ENCODE results near the gene METTL2A. TPM values are rescaled to one million over a fixed set of nuclear protein-coding genes. Genes with fewer than 3 reads are reported as not detected.

Gene METTL2A
- polyA plus RNA-seq, 1 of the 3 experiments (the other 2 are of a cell fraction) = 16.8 TPM

DNA sequence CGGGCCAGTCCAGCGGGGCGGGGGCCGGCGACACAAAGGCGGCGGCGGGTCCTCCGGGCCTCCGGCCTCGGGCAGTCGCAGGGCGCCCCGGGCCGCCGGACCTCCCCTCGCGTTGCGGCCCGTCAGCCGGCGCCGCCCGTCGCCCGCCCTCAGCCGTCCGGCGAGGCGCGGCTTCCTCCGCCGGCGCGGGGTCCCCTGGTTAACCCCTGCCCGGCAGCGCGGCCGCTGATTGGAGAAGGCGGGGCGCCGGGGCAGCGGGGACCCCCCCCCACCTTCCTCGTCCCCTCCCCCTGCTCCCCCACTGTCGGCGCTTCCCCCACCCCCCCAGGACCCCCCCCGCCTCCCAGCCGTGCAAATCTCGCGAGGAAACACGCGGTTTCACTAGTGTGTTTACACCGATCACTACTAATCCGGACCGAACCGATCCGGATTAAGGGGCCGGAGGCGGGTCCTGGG, 54.8 kb downstream of the METTL2A start, which contains the start of gene TLK2:
TSS of gene TLK2 (plus strand) at position 402 of the 456 bp plus-strand sequence. CDS start 2,301 bp downstream, outside the sequence.
- Histone ChIP-seq H3K79me2 (ENCODE audit: insufficient read depth) (peaks cover 83% of the 10 kb centered on the region), H3K4me3 (ENCODE audit: low read depth in 2 of 2, low read length in 1 of 2) (peak within 1 kb of the TSS; percentile 71 to 92), H3K27ac (ENCODE audit: low read depth in 2 of 2, low read length in 1 of 2) (peak within 1 kb of the TSS; percentile 77 to 81), H3K9ac (peak within 1 kb of the TSS; percentile 93), H4K20me1 (ENCODE audit: insufficient read depth) (peaks cover 19% of the 10 kb centered on the region), H3F3A (replicated peaks; ENCODE audit: insufficient read depth) (peaks cover 28% of the 10 kb centered on the region), H3K9me3 (no peaks in the 10 kb centered on the region), H3K4me2 (peak within 1 kb of the TSS; percentile 92), H3K4me1 (ENCODE audit: control insufficient read depth in 1 of 2, insufficient read depth in 2 of 2, low read depth in 1 of 2, low read length in 1 of 2) (peaks cover 7 to 13% of the 10 kb centered on the region in 2 experiments; a peak in 3 of 4 replicates), H3K9me2 (no peaks in the 10 kb centered on the region), H3K36me3 (replicated peaks in 1 of 2; ENCODE audit: control insufficient read depth in 1 of 2, insufficient read depth in 2 of 2, low read length in 1 of 2) (peaks cover 11 to 20% of the 10 kb centered on the region in 2 experiments), H3K27me3 (ENCODE audit: insufficient read depth) (no peaks in the 10 kb centered on the region), H2AFZ (ENCODE audit: low read depth) (peak within 1 kb of the TSS; percentile 74; the same call in 1 of the 2 replicates)
- TF ChIP-seq TEAD4 (IDR thresholded peaks at IDR 0.05; ENCODE audit: borderline replicate concordance, insufficient read depth) (no peak), TCF12 (IDR thresholded peaks at IDR 0.05) (no peak), JUND (IDR thresholded peaks at IDR 0.05) (no peak), SIN3A (IDR thresholded peaks at IDR 0.05; ENCODE audit: borderline replicate concordance, low read depth, low read length) (no peak), FOSL2 (IDR thresholded peaks at IDR 0.05; ENCODE audit: borderline replicate concordance, low read depth) (no peak), EZH2phosphoT487 (IDR thresholded peaks at IDR 0.05; ENCODE audit: borderline replicate concordance, low read depth) (no peak), FOXJ3 (CRISPR knock-in tag; IDR thresholded peaks at IDR 0.05) (no peak), GABPA (IDR thresholded peaks at IDR 0.05; ENCODE audit: low read depth) (no peak), ELF1 (IDR thresholded peaks at IDR 0.05) (no peak), RFX5 (IDR thresholded peaks at IDR 0.05; ENCODE audit: low read length) (no peak), NRF1 (IDR thresholded peaks at IDR 0.05; ENCODE audit: low read depth, low read length) (no peak), RAD21 (IDR thresholded peaks at IDR 0.05; ENCODE audit: low read length) (no peak), FOXM1 (IDR thresholded peaks at IDR 0.05; ENCODE audit: low read depth) (no peak), NFIC (IDR thresholded peaks at IDR 0.05; ENCODE audit: borderline replicate concordance) (no peak), SMC3 (IDR thresholded peaks at IDR 0.05; ENCODE audit: low read depth, low read length) (no peak), MXI1 (IDR thresholded peaks at IDR 0.05; ENCODE audit: low read depth, low read length) (peak; percentile 59), TAF1 (IDR thresholded peaks at IDR 0.05; ENCODE audit: borderline replicate concordance, low read depth, low read length) (peak; percentile 60), MEF2A (IDR thresholded peaks at IDR 0.05; ENCODE audit: borderline replicate concordance, low read depth) (no peak), CHD2 (IDR thresholded peaks at IDR 0.05; ENCODE audit: low read length, partially characterized antibody) (peak; percentile 89), POLR2AphosphoS5 (IDR thresholded peaks at IDR 0.05; ENCODE audit: low read depth, low read length) (peak; percentile 76)
- TF ChIP-seq, protein P1, sequence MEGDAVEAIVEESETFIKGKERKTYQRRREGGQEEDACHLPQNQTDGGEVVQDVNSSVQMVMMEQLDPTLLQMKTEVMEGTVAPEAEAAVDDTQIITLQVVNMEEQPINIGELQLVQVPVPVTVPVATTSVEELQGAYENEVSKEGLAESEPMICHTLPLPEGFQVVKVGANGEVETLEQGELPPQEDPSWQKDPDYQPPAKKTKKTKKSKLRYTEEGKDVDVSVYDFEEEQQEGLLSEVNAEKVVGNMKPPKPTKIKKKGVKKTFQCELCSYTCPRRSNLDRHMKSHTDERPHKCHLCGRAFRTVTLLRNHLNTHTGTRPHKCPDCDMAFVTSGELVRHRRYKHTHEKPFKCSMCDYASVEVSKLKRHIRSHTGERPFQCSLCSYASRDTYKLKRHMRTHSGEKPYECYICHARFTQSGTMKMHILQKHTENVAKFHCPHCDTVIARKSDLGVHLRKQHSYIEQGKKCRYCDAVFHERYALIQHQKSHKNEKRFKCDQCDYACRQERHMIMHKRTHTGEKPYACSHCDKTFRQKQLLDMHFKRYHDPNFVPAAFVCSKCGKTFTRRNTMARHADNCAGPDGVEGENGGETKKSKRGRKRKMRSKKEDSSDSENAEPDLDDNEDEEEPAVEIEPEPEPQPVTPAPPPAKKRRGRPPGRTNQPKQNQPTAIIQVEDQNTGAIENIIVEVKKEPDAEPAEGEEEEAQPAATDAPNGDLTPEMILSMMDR (IDR thresholded peaks at IDR 0.05) = no peak
- TF ChIP-seq, protein P2, sequence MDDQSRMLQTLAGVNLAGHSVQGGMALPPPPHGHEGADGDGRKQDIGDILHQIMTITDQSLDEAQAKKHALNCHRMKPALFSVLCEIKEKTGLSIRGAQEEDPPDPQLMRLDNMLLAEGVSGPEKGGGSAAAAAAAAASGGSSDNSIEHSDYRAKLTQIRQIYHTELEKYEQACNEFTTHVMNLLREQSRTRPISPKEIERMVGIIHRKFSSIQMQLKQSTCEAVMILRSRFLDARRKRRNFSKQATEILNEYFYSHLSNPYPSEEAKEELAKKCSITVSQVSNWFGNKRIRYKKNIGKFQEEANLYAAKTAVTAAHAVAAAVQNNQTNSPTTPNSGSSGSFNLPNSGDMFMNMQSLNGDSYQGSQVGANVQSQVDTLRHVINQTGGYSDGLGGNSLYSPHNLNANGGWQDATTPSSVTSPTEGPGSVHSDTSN (IDR thresholded peaks at IDR 0.05) = no peak
- TF ChIP-seq, protein P3, sequence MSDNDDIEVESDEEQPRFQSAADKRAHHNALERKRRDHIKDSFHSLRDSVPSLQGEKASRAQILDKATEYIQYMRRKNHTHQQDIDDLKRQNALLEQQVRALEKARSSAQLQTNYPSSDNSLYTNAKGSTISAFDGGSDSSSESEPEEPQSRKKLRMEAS (IDR thresholded peaks at IDR 0.05; ENCODE audit: low read depth) = peak; percentile 19; the same call in 1 of the 2 replicates
- TF ChIP-seq, protein P4, sequence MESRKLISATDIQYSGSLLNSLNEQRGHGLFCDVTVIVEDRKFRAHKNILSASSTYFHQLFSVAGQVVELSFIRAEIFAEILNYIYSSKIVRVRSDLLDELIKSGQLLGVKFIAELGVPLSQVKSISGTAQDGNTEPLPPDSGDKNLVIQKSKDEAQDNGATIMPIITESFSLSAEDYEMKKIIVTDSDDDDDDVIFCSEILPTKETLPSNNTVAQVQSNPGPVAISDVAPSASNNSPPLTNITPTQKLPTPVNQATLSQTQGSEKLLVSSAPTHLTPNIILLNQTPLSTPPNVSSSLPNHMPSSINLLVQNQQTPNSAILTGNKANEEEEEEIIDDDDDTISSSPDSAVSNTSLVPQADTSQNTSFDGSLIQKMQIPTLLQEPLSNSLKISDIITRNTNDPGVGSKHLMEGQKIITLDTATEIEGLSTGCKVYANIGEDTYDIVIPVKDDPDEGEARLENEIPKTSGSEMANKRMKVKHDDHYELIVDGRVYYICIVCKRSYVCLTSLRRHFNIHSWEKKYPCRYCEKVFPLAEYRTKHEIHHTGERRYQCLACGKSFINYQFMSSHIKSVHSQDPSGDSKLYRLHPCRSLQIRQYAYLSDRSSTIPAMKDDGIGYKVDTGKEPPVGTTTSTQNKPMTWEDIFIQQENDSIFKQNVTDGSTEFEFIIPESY (IDR thresholded peaks at IDR 0.05; ENCODE audit: borderline replicate concordance, low read depth) = peak; percentile 73; the same call in 1 of the 2 replicates
- TF ChIP-seq, protein P5, sequence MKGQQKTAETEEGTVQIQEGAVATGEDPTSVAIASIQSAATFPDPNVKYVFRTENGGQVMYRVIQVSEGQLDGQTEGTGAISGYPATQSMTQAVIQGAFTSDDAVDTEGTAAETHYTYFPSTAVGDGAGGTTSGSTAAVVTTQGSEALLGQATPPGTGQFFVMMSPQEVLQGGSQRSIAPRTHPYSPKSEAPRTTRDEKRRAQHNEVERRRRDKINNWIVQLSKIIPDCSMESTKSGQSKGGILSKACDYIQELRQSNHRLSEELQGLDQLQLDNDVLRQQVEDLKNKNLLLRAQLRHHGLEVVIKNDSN (IDR thresholded peaks at IDR 0.05; ENCODE audit: borderline replicate concordance, low read depth) = no peak
- TF ChIP-seq, protein P6, sequence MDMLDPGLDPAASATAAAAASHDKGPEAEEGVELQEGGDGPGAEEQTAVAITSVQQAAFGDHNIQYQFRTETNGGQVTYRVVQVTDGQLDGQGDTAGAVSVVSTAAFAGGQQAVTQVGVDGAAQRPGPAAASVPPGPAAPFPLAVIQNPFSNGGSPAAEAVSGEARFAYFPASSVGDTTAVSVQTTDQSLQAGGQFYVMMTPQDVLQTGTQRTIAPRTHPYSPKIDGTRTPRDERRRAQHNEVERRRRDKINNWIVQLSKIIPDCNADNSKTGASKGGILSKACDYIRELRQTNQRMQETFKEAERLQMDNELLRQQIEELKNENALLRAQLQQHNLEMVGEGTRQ (IDR thresholded peaks at IDR 0.05; ENCODE audit: borderline replicate concordance, low read depth, low read length) = no peak
- peak; percentile 99 for DNase-seq
- 2% methylated on average over 12 of the region's 59 CpGs for WGBS (ENCODE audit: low lambda C conversion rate)
- ChIA-PET POLR2A (no interaction called here), CTCF (no interaction called here)

All from SK-N-SH (cell line).